ENCODE measurements around the gene SUMO3. TPM values are rescaled to one million over a fixed set of nuclear protein-coding genes. Genes with fewer than 3 reads are reported as not detected.

Gene SUMO3
- total and polyA plus RNA-seq, 8 donors, result 14.0 to 29.1 (median 21.7) TPM

GRCh38 chr21:44801468-44802395, 16.1 kb downstream of the SUMO3 start, which contains the start of gene UBE2G2:
Gene UBE2G2, minus strand, starts transcription at chr21:44801820. Its CDS starts 72 bp downstream, at chr21:44801748.
- H3K27me3 ChIP-seq, result no peaks in the 10 kb centered on the region
- peak within 1 kb of the TSS; percentile 70 to 99 (median 85) for H3K4me3 ChIP-seq
- peaks cover 0 to 5% (median 0%) of the 10 kb centered on the region in 3 donors for H3K36me3 ChIP-seq
- intact Hi-C loops (cut with DNase I), result loop anchor here in 1 of 3 donors (10.0 kb wide), 1 partner anchor 133 kb away; no protein-coding TSS in a partner anchor
- WGBS, 2 donors, result 0% methylated on average over 88 to 97 of the region's 97 CpGs
- H3K4me1 ChIP-seq, result peaks cover 5 to 20% (median 10%) of the 10 kb centered on the region in 3 donors
- H3K9me3 ChIP-seq, result no peaks in the 10 kb centered on the region
- DNase-seq (peak; percentile 71 to 94 (median 82)), ATAC-seq (peak; percentile 97 to 98 (median 98)), FAIRE-seq (no peak)
- H3K27ac ChIP-seq, result peak within 1 kb of the TSS; percentile 44 to 72 (median 56)
- no peak for TF ChIP-seq CTCF (IDR thresholded peaks at IDR 0.05)

- Histone ChIP-seq H3K4me1 (peaks cover 5 to 20% (median 10%) of the 10 kb centered on the region in 3 donors), H3K36me3 (no peaks in the 10 kb centered on the region), H3K4me3 (peak overlapping the region; percentile 70 to 99 (median 85)), H3K9me3 (no peaks in the 10 kb centered on the region), H3K27ac (peak overlapping the region; percentile 44 to 72 (median 56)), H3K27me3 (no peaks in the 10 kb centered on the region)
- intact Hi-C loops (cut with DNase I), result loop anchor here in 1 of 3 donors (10.0 kb wide), 1 partner anchor 134 kb away; no protein-coding TSS in a partner anchor
- FAIRE-seq (no peak), DNase-seq (no peak), ATAC-seq (peak; percentile 50 to 69 (median 60))
- peak in 1 of 4 donors; percentile 9 for TF ChIP-seq CTCF (IDR thresholded peaks at IDR 0.05)
- WGBS, 2 donors, result 1% methylated on average over 17 of the region's 17 CpGs
Observed at GRCh38 chr21:44800971-44801467, 16.8 kb downstream of the SUMO3 start.

GRCh38 chr21:44800103-44800502, 17.8 kb downstream of the SUMO3 start:
- Histone ChIP-seq H3K4me3 (peak overlapping the region in 2 of 4 donors; percentile 81 to 99), H3K4me1 (peaks cover 5 to 20% (median 10%) of the 10 kb centered on the region in 3 donors), H3K27me3 (no peaks in the 10 kb centered on the region), H3K27ac (no peak overlapping the region), H3K9me3 (no peaks in the 10 kb centered on the region), H3K36me3 (no peaks in the 10 kb centered on the region)
- peak in 1 of 4 donors; percentile 31 for ATAC-seq
- TF ChIP-seq CTCF (IDR thresholded peaks at IDR 0.05), result no peak
- intact Hi-C loops (cut with DNase I), result loop anchor here in 1 of 3 donors (10.0 kb wide), 1 partner anchor 135 kb away; no protein-coding TSS in a partner anchor
- WGBS, 2 donors, result 40 to 43% methylated on average over 12 of the region's 12 CpGs
- no peak for FAIRE-seq
- DNase-seq, result no peak

- WGBS, 2 donors, result 54 to 66% methylated on average over 1 of the region's 1 CpG
Observed at GRCh38 chr21:44799646-44800045, 18.2 kb downstream of the SUMO3 start.

More at GRCh38 chr21:44799646-44800045, 18.2 kb downstream of the SUMO3 start:
- Histone ChIP-seq H3K27ac (no peak overlapping the region), H3K4me3 (no peak overlapping the region), H3K27me3 (no peaks in the 10 kb centered on the region), H3K4me1 (peaks cover 5 to 20% (median 10%) of the 10 kb centered on the region in 3 donors), H3K9me3 (no peaks in the 10 kb centered on the region), H3K36me3 (no peaks in the 10 kb centered on the region)
- intact Hi-C loops (cut with DNase I), result loop anchor here in 2 of 3 donors (5.0 to 10.0 kb wide), 3 partner anchors 135 to 287 kb away; no protein-coding TSS in a partner anchor
- DNase-seq (no peak), ATAC-seq (no peak), FAIRE-seq (no peak)
- no peak for TF ChIP-seq CTCF (IDR thresholded peaks at IDR 0.05)
